H9 (cell line): Measurements from ENCODE around the gene NACC2. TPM values are rescaled to one million over a fixed set of nuclear protein-coding genes. Genes with fewer than 3 reads are reported as not detected.

Experiments used
- DNase-seq: peaks from one replicate; pipeline ENCODE4 v3.0.0-alpha.2; 2017
- H2AFZ ChIP-seq: one replicate; pipeline ENCODE4 v1.6.1; 2013; ENCODE audit warnings: mild to moderate bottlenecking, low read length, control low read depth, moderate library complexity
- H2AK5ac ChIP-seq: 2 replicates; pipeline ENCODE4 v1.6.1; 2013; ENCODE audit warnings: low read length, control low read depth, mixed read lengths; ENCODE audit not compliant: insufficient read length
- H2BK120ac ChIP-seq: one replicate; pipeline ENCODE4 v1.6.1; 2013; ENCODE audit warnings: low read depth, mild to moderate bottlenecking, low read length, control low read depth, inconsistent platforms; ENCODE audit not compliant: poor library complexity, severe bottlenecking
- H2BK12ac ChIP-seq: 2 replicates; pipeline ENCODE4 v1.6.1; 2013; ENCODE audit warnings: low read length, control low read depth, mixed read lengths, low read depth; ENCODE audit not compliant: insufficient read length
- H2BK15ac ChIP-seq: 2 replicates; pipeline ENCODE4 v1.6.1; 2013; ENCODE audit warnings: low read depth, low read length, control low read depth
- H2BK20ac ChIP-seq: one replicate; pipeline ENCODE4 v1.6.1; 2013; ENCODE audit warnings: low read depth, mild to moderate bottlenecking, low read length, control low read depth, inconsistent platforms; ENCODE audit not compliant: poor library complexity, severe bottlenecking
- H2BK5ac ChIP-seq: 2 replicates; pipeline ENCODE4 v1.6.1; 2013; ENCODE audit warnings: low read length, control low read depth, mixed read lengths; ENCODE audit not compliant: insufficient read length
- H3K14ac ChIP-seq: 2 replicates; pipeline ENCODE4 v1.6.1; 2013; ENCODE audit warnings: low read length, control low read depth; ENCODE audit not compliant: insufficient read depth
- H3K18ac ChIP-seq: 2 replicates; pipeline ENCODE4 v1.6.1; 2013; ENCODE audit warnings: low read depth, mild to moderate bottlenecking, mixed read lengths, low read length, control low read depth; ENCODE audit not compliant: insufficient read length
- H3K23ac ChIP-seq: 2 replicates; pipeline ENCODE4 v1.6.1; 2013; ENCODE audit warnings: low read length, control low read depth, mixed read lengths, low read depth; ENCODE audit not compliant: insufficient read length
- H3K23me2 ChIP-seq: 2 replicates; pipeline ENCODE4 v1.6.1; 2013; ENCODE audit warnings: low read depth, mild to moderate bottlenecking, mixed read lengths, low read length, control low read depth; ENCODE audit not compliant: insufficient read length, poor library complexity, severe bottlenecking
- H3K27ac ChIP-seq: 2 replicates; pipeline ENCODE4 v1.5.1; 2013; ENCODE audit warnings: low read length, control low read depth, mixed read lengths, low read depth; ENCODE audit not compliant: insufficient read length
- H3K27me3 ChIP-seq: 2 replicates; pipeline ENCODE4 v1.6.1; 2013; ENCODE audit warnings: low read length, control low read depth, inconsistent platforms; ENCODE audit not compliant: insufficient read depth
- H3K4ac ChIP-seq: 2 replicates; pipeline ENCODE4 v1.6.1; 2013; ENCODE audit warnings: low read depth, mild to moderate bottlenecking, control low read depth, inconsistent platforms, low read length, moderate library complexity
- H3K4me1 ChIP-seq: 2 replicates; pipeline ENCODE4 v1.6.1; 2013; ENCODE audit warnings: low read length, control low read depth, inconsistent platforms; ENCODE audit not compliant: insufficient read depth
- H3K4me2 ChIP-seq: 2 replicates; pipeline ENCODE4 v1.6.1; 2013; ENCODE audit warnings: low read length, control low read depth, mixed read lengths; ENCODE audit not compliant: insufficient read length, insufficient read depth
- H3K56ac ChIP-seq: 2 replicates; pipeline ENCODE4 v1.6.1; 2013; ENCODE audit warnings: low read depth, mild to moderate bottlenecking, mixed read lengths, low read length, control low read depth; ENCODE audit not compliant: insufficient read length
- H3K79me1 ChIP-seq: 2 replicates; pipeline ENCODE4 v1.6.1; 2013; ENCODE audit warnings: low read depth, mild to moderate bottlenecking, moderate library complexity, low read length, control low read depth, inconsistent platforms; ENCODE audit not compliant: insufficient read depth, poor library complexity, severe bottlenecking
- H3K79me2 ChIP-seq: 2 replicates; pipeline ENCODE4 v1.6.1; 2013; ENCODE audit warnings: low read length, control low read depth, inconsistent platforms; ENCODE audit not compliant: insufficient read depth
- H3K9ac ChIP-seq: 2 replicates; pipeline ENCODE4 v1.6.1; 2013; ENCODE audit warnings: low read length, control low read depth, mixed read lengths; ENCODE audit not compliant: insufficient read length; ENCODE audit errors: extremely low read depth
- H3K9me3 ChIP-seq: one replicate; pipeline ENCODE4 v1.6.1; 2013; ENCODE audit warnings: low read depth, low read length, inconsistent platforms; ENCODE audit not compliant: control insufficient read depth
- H3T11ph ChIP-seq: one replicate; pipeline ENCODE4 v1.6.1; 2013; ENCODE audit warnings: mild to moderate bottlenecking, low read length, control low read depth, inconsistent platforms
- H4K20me1 ChIP-seq: one replicate; pipeline ENCODE4 v1.6.1; 2013; ENCODE audit not compliant: control insufficient read depth, insufficient read length, insufficient read depth
- H4K5ac ChIP-seq: 2 replicates; pipeline ENCODE4 v1.6.1; 2013; ENCODE audit warnings: low read depth, mild to moderate bottlenecking, mixed read lengths, low read length, control low read depth; ENCODE audit not compliant: insufficient read length
- H4K8ac ChIP-seq: replicated peaks from 2 replicates; pipeline ENCODE4 v1.6.1; 2013; ENCODE audit warnings: low read length, control low read depth, mixed read lengths, low read depth; ENCODE audit not compliant: insufficient read length
- H4K91ac ChIP-seq: 2 replicates; pipeline ENCODE4 v1.6.1; 2013; ENCODE audit warnings: low read depth, mild to moderate bottlenecking, moderate library complexity, mixed read lengths, low read length, control low read depth; ENCODE audit not compliant: insufficient read length
- H3K27ac Mint-ChIP-seq, 3 experiments: 2 replicates in 2 of 3; 3 replicates in 1 of 3; pipeline ENCODE4 v1.8.0; 2020 to 2021; ENCODE audit warnings: mixed read lengths in 3 of 3, mild to moderate bottlenecking in 1 of 3, moderate library complexity in 1 of 3
- H3K27me3 Mint-ChIP-seq: 2 replicates; pipeline ENCODE4 v1.8.0; 2021; ENCODE audit warnings: low read depth, mild to moderate bottlenecking, moderate library complexity, mixed read lengths
- H3K36me3 Mint-ChIP-seq, 3 experiments: 2 replicates in 2 of 3; 3 replicates in 1 of 3; pipeline ENCODE4 v1.8.0; 2020 to 2021; ENCODE audit warnings: low read depth in 3 of 3, mixed read lengths in 3 of 3; ENCODE audit not compliant: insufficient read depth in 1 of 3
- H3K4me1 Mint-ChIP-seq, 2 experiments: 2 replicates each; pipeline ENCODE4 v1.8.0; 2020; ENCODE audit warnings: mixed read lengths in 2 of 2
- H3K4me3 Mint-ChIP-seq, 2 experiments: 2 replicates in 1 of 2; 3 replicates in 1 of 2; pipeline ENCODE4 v1.8.0; 2020 to 2021; ENCODE audit warnings: mild to moderate bottlenecking in 2 of 2, mixed read lengths in 2 of 2, moderate library complexity in 1 of 2
- H3K9me3 Mint-ChIP-seq, 2 experiments: 2 replicates in 1 of 2; 3 replicates in 1 of 2; pipeline ENCODE4 v1.8.0; 2020; ENCODE audit warnings: mild to moderate bottlenecking in 2 of 2, mixed read lengths in 2 of 2, moderate library complexity in 1 of 2
- CTCF ChIP-seq: fragments of 200-600 bp; sonication (generic); conservative IDR thresholded peaks from 3 replicates; pipeline ENCODE4 v1.8.0; 2021; ENCODE audit warnings: antibody characterized with exemption, mild to moderate bottlenecking
- WGBS: extraction: QIAGEN DNeasy Blood & Tissue Kit; methylation state at CpG from one replicate; pipeline ENCODE4 v1.1.7; 2013; ENCODE audit warnings: missing lambda C conversion rate, low lambda C conversion rate, mixed read lengths; ENCODE audit not compliant: insufficient read length; ENCODE audit errors: extremely low coverage; 5-methylcytosine and 5-hydroxymethylcytosine counted together
- total RNA-seq: library from RNA; stranded (reverse); gene quantifications from 2 replicates; pipeline ENCODE4 v1.2.1, GENCODE V29; 2021

Gene NACC2
- total RNA-seq, 1 experiment from 2014 or later: 11.5 TPM

GRCh38 chr9:136104916-136105315 is 9.8 kb upstream of the NACC2 start:
- Histone ChIP-seq H3K23me2 (no peaks in the 10 kb centered on the region), H3K23ac (no peak overlapping the region), H3K9ac (no peak overlapping the region), H4K20me1 (no peaks in the 10 kb centered on the region), H3K27ac (no peak overlapping the region), H3K4me2 (no peak overlapping the region), H2BK12ac (no peak overlapping the region), H4K5ac (no peak overlapping the region), H4K91ac (no peak overlapping the region), H3K56ac (no peak overlapping the region), H3K18ac (no peak overlapping the region), H3K27me3 (no peaks in the 10 kb centered on the region), H3K4ac (no peak overlapping the region), H3K79me1 (no peaks in the 10 kb centered on the region), H2BK120ac (no peak overlapping the region), H3K14ac (no peak overlapping the region; the same call in 1 of the 2 replicates), H4K8ac (no peak overlapping the region), H2AK5ac (no peak overlapping the region), H2BK5ac (no peak overlapping the region), H2AFZ (no peak overlapping the region), H2BK20ac (no peak overlapping the region), H2BK15ac (no peak overlapping the region), H3K4me1 (peaks cover 6% of the 10 kb centered on the region; the same call in 1 of the 2 replicates), H3K79me2 (no peaks in the 10 kb centered on the region), H3K9me3 (no peaks in the 10 kb centered on the region), H3T11ph (no peak overlapping the region)
- H3K36me3 Mint-ChIP-seq: no peaks in the 10 kb centered on the region; a peak in 1 of 7 replicates
- no peak overlapping the region for H3K27ac Mint-ChIP-seq
- no peak overlapping the region for H3K4me3 Mint-ChIP-seq
- H3K27me3 Mint-ChIP-seq: no peaks in the 10 kb centered on the region; the same call in 1 of the 2 replicates
- H3K4me1 Mint-ChIP-seq: peaks cover 46 to 56% of the 10 kb centered on the region in 2 experiments
- no peaks in the 10 kb centered on the region for H3K9me3 Mint-ChIP-seq
- no peak for TF ChIP-seq CTCF
- no peak for DNase-seq
- WGBS: no CpG with 5 or more reads among the region's 6 CpGs
